Measurements from ENCODE around the gene HMGXB4. TPM values are rescaled to one million over a fixed set of nuclear protein-coding genes. Genes with fewer than 3 reads are reported as not detected.

Gene HMGXB4
- total and polyA plus RNA-seq, 2 of the 8 experiments (the other 6 are each of a cell fraction or from before 2014, with no cell fraction given), result 20.9 to 41.3 TPM

DNA sequence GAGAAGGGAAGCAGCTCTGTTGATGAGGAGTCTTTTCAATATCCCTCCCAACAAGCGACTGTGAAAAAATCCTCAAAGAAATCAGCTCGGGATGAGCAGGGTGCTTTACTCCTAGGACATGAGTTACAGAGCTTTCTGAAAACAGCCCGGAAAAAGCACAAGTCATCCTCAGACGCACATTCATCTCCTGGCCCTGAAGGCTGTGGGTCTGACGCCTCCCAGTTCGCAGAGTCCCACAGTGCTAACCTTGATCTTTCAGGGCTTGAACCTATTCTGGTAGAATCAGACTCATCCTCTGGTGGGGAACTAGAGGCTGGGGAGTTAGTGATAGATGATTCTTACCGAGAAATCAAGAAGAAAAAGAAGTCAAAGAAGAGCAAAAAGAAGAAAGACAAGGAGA lies 7.7 kb downstream of the HMGXB4 start (continued):
- TF ChIP-seq, protein P1, sequence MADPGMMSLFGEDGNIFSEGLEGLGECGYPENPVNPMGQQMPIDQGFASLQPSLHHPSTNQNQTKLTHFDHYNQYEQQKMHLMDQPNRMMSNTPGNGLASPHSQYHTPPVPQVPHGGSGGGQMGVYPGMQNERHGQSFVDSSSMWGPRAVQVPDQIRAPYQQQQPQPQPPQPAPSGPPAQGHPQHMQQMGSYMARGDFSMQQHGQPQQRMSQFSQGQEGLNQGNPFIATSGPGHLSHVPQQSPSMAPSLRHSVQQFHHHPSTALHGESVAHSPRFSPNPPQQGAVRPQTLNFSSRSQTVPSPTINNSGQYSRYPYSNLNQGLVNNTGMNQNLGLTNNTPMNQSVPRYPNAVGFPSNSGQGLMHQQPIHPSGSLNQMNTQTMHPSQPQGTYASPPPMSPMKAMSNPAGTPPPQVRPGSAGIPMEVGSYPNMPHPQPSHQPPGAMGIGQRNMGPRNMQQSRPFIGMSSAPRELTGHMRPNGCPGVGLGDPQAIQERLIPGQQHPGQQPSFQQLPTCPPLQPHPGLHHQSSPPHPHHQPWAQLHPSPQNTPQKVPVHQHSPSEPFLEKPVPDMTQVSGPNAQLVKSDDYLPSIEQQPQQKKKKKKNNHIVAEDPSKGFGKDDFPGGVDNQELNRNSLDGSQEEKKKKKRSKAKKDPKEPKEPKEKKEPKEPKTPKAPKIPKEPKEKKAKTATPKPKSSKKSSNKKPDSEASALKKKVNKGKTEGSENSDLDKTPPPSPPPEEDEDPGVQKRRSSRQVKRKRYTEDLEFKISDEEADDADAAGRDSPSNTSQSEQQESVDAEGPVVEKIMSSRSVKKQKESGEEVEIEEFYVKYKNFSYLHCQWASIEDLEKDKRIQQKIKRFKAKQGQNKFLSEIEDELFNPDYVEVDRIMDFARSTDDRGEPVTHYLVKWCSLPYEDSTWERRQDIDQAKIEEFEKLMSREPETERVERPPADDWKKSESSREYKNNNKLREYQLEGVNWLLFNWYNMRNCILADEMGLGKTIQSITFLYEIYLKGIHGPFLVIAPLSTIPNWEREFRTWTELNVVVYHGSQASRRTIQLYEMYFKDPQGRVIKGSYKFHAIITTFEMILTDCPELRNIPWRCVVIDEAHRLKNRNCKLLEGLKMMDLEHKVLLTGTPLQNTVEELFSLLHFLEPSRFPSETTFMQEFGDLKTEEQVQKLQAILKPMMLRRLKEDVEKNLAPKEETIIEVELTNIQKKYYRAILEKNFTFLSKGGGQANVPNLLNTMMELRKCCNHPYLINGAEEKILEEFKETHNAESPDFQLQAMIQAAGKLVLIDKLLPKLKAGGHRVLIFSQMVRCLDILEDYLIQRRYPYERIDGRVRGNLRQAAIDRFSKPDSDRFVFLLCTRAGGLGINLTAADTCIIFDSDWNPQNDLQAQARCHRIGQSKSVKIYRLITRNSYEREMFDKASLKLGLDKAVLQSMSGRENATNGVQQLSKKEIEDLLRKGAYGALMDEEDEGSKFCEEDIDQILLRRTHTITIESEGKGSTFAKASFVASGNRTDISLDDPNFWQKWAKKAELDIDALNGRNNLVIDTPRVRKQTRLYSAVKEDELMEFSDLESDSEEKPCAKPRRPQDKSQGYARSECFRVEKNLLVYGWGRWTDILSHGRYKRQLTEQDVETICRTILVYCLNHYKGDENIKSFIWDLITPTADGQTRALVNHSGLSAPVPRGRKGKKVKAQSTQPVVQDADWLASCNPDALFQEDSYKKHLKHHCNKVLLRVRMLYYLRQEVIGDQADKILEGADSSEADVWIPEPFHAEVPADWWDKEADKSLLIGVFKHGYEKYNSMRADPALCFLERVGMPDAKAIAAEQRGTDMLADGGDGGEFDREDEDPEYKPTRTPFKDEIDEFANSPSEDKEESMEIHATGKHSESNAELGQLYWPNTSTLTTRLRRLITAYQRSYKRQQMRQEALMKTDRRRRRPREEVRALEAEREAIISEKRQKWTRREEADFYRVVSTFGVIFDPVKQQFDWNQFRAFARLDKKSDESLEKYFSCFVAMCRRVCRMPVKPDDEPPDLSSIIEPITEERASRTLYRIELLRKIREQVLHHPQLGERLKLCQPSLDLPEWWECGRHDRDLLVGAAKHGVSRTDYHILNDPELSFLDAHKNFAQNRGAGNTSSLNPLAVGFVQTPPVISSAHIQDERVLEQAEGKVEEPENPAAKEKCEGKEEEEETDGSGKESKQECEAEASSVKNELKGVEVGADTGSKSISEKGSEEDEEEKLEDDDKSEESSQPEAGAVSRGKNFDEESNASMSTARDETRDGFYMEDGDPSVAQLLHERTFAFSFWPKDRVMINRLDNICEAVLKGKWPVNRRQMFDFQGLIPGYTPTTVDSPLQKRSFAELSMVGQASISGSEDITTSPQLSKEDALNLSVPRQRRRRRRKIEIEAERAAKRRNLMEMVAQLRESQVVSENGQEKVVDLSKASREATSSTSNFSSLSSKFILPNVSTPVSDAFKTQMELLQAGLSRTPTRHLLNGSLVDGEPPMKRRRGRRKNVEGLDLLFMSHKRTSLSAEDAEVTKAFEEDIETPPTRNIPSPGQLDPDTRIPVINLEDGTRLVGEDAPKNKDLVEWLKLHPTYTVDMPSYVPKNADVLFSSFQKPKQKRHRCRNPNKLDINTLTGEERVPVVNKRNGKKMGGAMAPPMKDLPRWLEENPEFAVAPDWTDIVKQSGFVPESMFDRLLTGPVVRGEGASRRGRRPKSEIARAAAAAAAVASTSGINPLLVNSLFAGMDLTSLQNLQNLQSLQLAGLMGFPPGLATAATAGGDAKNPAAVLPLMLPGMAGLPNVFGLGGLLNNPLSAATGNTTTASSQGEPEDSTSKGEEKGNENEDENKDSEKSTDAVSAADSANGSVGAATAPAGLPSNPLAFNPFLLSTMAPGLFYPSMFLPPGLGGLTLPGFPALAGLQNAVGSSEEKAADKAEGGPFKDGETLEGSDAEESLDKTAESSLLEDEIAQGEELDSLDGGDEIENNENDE (IDR thresholded peaks at IDR 0.05; ENCODE audit: insufficient replicate concordance, low read length), result no peak
- TF ChIP-seq SAP30 (IDR thresholded peaks at IDR 0.05; ENCODE audit: insufficient read depth, insufficient replicate concordance, low read length) (no peak), CHD1 (IDR thresholded peaks at IDR 0.05; ENCODE audit: low read depth, low read length) (no peak), POU5F1 (IDR thresholded peaks at IDR 0.05; ENCODE audit: low read depth, low read length) (no peak), SIX5 (IDR thresholded peaks at IDR 0.05; ENCODE audit: low read depth, low read length) (no peak)
- TF ChIP-seq, protein P2, sequence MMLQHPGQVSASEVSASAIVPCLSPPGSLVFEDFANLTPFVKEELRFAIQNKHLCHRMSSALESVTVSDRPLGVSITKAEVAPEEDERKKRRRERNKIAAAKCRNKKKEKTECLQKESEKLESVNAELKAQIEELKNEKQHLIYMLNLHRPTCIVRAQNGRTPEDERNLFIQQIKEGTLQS (IDR thresholded peaks at IDR 0.05; ENCODE audit: insufficient read depth, low read depth, low read length), result no peak

Data from H1 (cell line).